HFFc6 (cell line): Measurements from ENCODE around the gene SLC26A5. TPM values are rescaled to one million over a fixed set of nuclear protein-coding genes. Genes with fewer than 3 reads are reported as not detected.

Source experiments
- DNase-seq: peaks from one replicate; pipeline ENCODE4 v3.0.0-alpha.2; 2018
- H3K27ac Mint-ChIP-seq: 2 replicates; pipeline ENCODE4 v1.8.0; 2020; ENCODE audit warnings: mild to moderate bottlenecking, mixed read lengths
- H3K27me3 Mint-ChIP-seq: 2 replicates; pipeline ENCODE4 v1.8.0; 2021; ENCODE audit warnings: mild to moderate bottlenecking, moderate library complexity, mixed read lengths; ENCODE audit not compliant: insufficient read depth
- H3K36me3 Mint-ChIP-seq: 2 replicates; pipeline ENCODE4 v1.8.0; 2021; ENCODE audit warnings: low read depth, mixed read lengths
- H3K4me1 Mint-ChIP-seq: 2 replicates; pipeline ENCODE4 v1.8.0; 2020; ENCODE audit warnings: low read depth, mixed read lengths
- H3K4me3 Mint-ChIP-seq: 2 replicates; pipeline ENCODE4 v1.8.0; 2020; ENCODE audit warnings: mild to moderate bottlenecking, moderate library complexity, mixed read lengths
- H3K9me3 Mint-ChIP-seq: 2 replicates; pipeline ENCODE4 v1.8.0; 2020; ENCODE audit warnings: mild to moderate bottlenecking, mixed read lengths
- CTCF ChIP-seq: fragments of 200-600 bp; sonication (generic); IDR thresholded peaks from 2 replicates; pipeline ENCODE4 v1.5.0; 2021; ENCODE audit warnings: antibody characterized with exemption, mild to moderate bottlenecking
- total RNA-seq, 6 experiments: library from RNA; stranded (reverse); fragmentation: NEBNext Ultra II Directional; extraction: Animal tissue kit (Norgen Biotek cat#: 25700); gene quantifications; 2 replicates in 1 of 6; 3 replicates in 5 of 6; pipeline ENCODE4 v1.2.3, GENCODE V29; 2021

The SLC26A5 gene
- total RNA-seq, 6 experiments from 2014 or later: not detected

GRCh38 chr7:103396471-103396870 lies 49.5 kb downstream of the SLC26A5 start:
- Mint-ChIP-seq H3K27ac (no peak overlapping the region), H3K36me3 (no peaks in the 10 kb centered on the region), H3K27me3 (peaks cover 2% of the 10 kb centered on the region; the same call in 1 of the 2 replicates), H3K4me3 (no peak overlapping the region), H3K4me1 (peaks cover 9% of the 10 kb centered on the region), H3K9me3 (no peaks in the 10 kb centered on the region)
- no peak for TF ChIP-seq CTCF
- no peak for DNase-seq

GRCh38 chr7:103395071-103395470 lies 50.9 kb downstream of the SLC26A5 start:
- Mint-ChIP-seq H3K27me3 (peaks cover 5% of the 10 kb centered on the region), H3K27ac (no peak overlapping the region), H3K4me1 (peaks cover 11% of the 10 kb centered on the region), H3K4me3 (no peak overlapping the region), H3K9me3 (no peaks in the 10 kb centered on the region), H3K36me3 (no peaks in the 10 kb centered on the region)
- no peak for DNase-seq
- TF ChIP-seq CTCF: no peak

- H3K36me3 Mint-ChIP-seq: no peaks in the 10 kb centered on the region
- no peak for DNase-seq
- H3K27me3 Mint-ChIP-seq: peaks cover 8% of the 10 kb centered on the region
- H3K9me3 Mint-ChIP-seq: no peaks in the 10 kb centered on the region
- no peak overlapping the region for H3K27ac Mint-ChIP-seq
- no peak overlapping the region for H3K4me3 Mint-ChIP-seq
- no peak for TF ChIP-seq CTCF
- H3K4me1 Mint-ChIP-seq: peaks cover 11% of the 10 kb centered on the region
Observed at GRCh38 chr7:103394566-103394965, 51.4 kb downstream of the SLC26A5 start.

GRCh38 chr7:103391976-103392375 lies 54.0 kb downstream of the SLC26A5 start:
- Mint-ChIP-seq H3K27ac (no peak overlapping the region), H3K4me3 (no peak overlapping the region), H3K4me1 (peaks cover 11% of the 10 kb centered on the region), H3K36me3 (no peaks in the 10 kb centered on the region), H3K9me3 (no peaks in the 10 kb centered on the region), H3K27me3 (peaks cover 8% of the 10 kb centered on the region)
- DNase-seq: peak; percentile 40
- no peak for TF ChIP-seq CTCF

GRCh38 chr7:103391150-103391549 lies 54.9 kb downstream of the SLC26A5 start:
- Mint-ChIP-seq H3K27me3 (peaks cover 8% of the 10 kb centered on the region), H3K27ac (no peak overlapping the region), H3K4me3 (no peak overlapping the region), H3K36me3 (no peaks in the 10 kb centered on the region), H3K4me1 (peaks cover 11% of the 10 kb centered on the region), H3K9me3 (no peaks in the 10 kb centered on the region)
- no peak for DNase-seq
- no peak for TF ChIP-seq CTCF

GRCh38 chr7:103389263-103389662 lies 56.7 kb downstream of the SLC26A5 start:
- H3K36me3 Mint-ChIP-seq: no peaks in the 10 kb centered on the region
- H3K27ac Mint-ChIP-seq: no peak overlapping the region
- H3K27me3 Mint-ChIP-seq: peaks cover 8% of the 10 kb centered on the region
- peaks cover 11% of the 10 kb centered on the region for H3K4me1 Mint-ChIP-seq
- no peaks in the 10 kb centered on the region for H3K9me3 Mint-ChIP-seq
- no peak for TF ChIP-seq CTCF
- H3K4me3 Mint-ChIP-seq: no peak overlapping the region
- DNase-seq: no peak
